ENCODE data around the gene PIAS4. TPM values are rescaled to one million over a fixed set of nuclear protein-coding genes. Genes with fewer than 3 reads are reported as not detected.

The PIAS4 gene
- total RNA-seq, 1 experiment from 2014 or later = 45.9 TPM

DNA sequence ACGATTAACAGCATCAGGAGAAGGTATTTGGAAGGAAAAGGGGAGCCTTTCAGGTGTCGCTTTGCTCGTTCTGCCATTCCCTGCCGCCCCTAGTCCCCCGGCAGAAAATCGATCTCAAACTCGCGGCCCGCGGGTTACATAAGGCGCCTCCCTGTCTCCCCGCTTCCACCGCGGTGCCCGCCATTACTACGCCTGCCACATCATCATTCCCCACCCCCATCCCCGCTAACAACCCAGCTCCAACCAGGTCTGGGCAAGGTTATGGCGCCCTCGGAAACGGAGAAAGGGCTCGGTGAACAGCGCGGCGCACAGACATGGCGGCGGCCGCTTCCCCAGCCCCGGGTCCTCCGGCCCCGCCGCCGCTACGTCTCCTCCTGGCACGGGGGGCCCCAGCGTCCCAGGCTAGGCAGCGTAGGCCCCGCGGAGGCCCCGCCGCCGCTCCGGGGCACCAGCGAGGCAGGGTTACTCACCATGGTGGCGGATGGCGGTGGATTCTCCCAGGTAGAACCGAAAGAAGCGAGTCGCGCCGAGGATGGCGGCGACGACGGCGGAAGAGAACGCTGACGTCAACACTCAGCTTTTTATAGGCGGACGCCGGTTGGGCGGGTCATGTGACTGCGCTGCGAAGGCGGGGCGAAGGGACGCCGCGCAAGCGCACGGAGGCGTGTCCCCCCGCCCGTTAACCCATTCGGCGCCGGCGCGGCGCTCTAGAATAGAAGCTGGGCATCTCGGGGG is 22.5 kb upstream of the PIAS4 start, which contains the start of gene EEF2 (continued):
- TF ChIP-seq, protein P1, sequence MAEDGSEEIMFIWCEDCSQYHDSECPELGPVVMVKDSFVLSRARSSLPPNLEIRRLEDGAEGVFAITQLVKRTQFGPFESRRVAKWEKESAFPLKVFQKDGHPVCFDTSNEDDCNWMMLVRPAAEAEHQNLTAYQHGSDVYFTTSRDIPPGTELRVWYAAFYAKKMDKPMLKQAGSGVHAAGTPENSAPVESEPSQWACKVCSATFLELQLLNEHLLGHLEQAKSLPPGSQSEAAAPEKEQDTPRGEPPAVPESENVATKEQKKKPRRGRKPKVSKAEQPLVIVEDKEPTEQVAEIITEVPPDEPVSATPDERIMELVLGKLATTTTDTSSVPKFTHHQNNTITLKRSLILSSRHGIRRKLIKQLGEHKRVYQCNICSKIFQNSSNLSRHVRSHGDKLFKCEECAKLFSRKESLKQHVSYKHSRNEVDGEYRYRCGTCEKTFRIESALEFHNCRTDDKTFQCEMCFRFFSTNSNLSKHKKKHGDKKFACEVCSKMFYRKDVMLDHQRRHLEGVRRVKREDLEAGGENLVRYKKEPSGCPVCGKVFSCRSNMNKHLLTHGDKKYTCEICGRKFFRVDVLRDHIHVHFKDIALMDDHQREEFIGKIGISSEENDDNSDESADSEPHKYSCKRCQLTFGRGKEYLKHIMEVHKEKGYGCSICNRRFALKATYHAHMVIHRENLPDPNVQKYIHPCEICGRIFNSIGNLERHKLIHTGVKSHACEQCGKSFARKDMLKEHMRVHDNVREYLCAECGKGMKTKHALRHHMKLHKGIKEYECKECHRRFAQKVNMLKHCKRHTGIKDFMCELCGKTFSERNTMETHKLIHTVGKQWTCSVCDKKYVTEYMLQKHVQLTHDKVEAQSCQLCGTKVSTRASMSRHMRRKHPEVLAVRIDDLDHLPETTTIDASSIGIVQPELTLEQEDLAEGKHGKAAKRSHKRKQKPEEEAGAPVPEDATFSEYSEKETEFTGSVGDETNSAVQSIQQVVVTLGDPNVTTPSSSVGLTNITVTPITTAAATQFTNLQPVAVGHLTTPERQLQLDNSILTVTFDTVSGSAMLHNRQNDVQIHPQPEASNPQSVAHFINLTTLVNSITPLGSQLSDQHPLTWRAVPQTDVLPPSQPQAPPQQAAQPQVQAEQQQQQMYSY (CRISPR knock-in tag; IDR thresholded peaks at IDR 0.05) = no peak
- TF ChIP-seq, protein P2, sequence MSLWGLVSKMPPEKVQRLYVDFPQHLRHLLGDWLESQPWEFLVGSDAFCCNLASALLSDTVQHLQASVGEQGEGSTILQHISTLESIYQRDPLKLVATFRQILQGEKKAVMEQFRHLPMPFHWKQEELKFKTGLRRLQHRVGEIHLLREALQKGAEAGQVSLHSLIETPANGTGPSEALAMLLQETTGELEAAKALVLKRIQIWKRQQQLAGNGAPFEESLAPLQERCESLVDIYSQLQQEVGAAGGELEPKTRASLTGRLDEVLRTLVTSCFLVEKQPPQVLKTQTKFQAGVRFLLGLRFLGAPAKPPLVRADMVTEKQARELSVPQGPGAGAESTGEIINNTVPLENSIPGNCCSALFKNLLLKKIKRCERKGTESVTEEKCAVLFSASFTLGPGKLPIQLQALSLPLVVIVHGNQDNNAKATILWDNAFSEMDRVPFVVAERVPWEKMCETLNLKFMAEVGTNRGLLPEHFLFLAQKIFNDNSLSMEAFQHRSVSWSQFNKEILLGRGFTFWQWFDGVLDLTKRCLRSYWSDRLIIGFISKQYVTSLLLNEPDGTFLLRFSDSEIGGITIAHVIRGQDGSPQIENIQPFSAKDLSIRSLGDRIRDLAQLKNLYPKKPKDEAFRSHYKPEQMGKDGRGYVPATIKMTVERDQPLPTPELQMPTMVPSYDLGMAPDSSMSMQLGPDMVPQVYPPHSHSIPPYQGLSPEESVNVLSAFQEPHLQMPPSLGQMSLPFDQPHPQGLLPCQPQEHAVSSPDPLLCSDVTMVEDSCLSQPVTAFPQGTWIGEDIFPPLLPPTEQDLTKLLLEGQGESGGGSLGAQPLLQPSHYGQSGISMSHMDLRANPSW (CRISPR knock-in tag; conservative IDR thresholded peaks at IDR 0.05; ENCODE audit: low read depth) = no peak
- peak; percentile 62; the same call in 1 of the 2 replicates for TF ChIP-seq ZNF671 (CRISPR knock-in tag; IDR thresholded peaks at IDR 0.05)
- TF ChIP-seq OVOL2 (CRISPR knock-in tag; IDR thresholded peaks at IDR 0.05; ENCODE audit: borderline replicate concordance) = no peak
- TF ChIP-seq TCF7 (CRISPR knock-in tag; IDR thresholded peaks at IDR 0.05; ENCODE audit: low read depth) = no peak
- TF ChIP-seq MXD4 (CRISPR knock-in tag; IDR thresholded peaks at IDR 0.05; ENCODE audit: borderline replicate concordance) = no peak
- TF ChIP-seq, protein P3, sequence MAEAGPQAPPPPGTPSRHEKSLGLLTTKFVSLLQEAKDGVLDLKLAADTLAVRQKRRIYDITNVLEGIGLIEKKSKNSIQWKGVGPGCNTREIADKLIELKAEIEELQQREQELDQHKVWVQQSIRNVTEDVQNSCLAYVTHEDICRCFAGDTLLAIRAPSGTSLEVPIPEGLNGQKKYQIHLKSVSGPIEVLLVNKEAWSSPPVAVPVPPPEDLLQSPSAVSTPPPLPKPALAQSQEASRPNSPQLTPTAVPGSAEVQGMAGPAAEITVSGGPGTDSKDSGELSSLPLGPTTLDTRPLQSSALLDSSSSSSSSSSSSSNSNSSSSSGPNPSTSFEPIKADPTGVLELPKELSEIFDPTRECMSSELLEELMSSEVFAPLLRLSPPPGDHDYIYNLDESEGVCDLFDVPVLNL (CRISPR knock-in tag; IDR thresholded peaks at IDR 0.05; ENCODE audit: borderline replicate concordance, low read depth) = peak; percentile 82; the same call in 1 of the 2 replicates
- TF ChIP-seq CREB1 (CRISPR knock-in tag; IDR thresholded peaks at IDR 0.05) = no peak; the same call in 1 of the 2 replicates
- TF ChIP-seq, protein P4, sequence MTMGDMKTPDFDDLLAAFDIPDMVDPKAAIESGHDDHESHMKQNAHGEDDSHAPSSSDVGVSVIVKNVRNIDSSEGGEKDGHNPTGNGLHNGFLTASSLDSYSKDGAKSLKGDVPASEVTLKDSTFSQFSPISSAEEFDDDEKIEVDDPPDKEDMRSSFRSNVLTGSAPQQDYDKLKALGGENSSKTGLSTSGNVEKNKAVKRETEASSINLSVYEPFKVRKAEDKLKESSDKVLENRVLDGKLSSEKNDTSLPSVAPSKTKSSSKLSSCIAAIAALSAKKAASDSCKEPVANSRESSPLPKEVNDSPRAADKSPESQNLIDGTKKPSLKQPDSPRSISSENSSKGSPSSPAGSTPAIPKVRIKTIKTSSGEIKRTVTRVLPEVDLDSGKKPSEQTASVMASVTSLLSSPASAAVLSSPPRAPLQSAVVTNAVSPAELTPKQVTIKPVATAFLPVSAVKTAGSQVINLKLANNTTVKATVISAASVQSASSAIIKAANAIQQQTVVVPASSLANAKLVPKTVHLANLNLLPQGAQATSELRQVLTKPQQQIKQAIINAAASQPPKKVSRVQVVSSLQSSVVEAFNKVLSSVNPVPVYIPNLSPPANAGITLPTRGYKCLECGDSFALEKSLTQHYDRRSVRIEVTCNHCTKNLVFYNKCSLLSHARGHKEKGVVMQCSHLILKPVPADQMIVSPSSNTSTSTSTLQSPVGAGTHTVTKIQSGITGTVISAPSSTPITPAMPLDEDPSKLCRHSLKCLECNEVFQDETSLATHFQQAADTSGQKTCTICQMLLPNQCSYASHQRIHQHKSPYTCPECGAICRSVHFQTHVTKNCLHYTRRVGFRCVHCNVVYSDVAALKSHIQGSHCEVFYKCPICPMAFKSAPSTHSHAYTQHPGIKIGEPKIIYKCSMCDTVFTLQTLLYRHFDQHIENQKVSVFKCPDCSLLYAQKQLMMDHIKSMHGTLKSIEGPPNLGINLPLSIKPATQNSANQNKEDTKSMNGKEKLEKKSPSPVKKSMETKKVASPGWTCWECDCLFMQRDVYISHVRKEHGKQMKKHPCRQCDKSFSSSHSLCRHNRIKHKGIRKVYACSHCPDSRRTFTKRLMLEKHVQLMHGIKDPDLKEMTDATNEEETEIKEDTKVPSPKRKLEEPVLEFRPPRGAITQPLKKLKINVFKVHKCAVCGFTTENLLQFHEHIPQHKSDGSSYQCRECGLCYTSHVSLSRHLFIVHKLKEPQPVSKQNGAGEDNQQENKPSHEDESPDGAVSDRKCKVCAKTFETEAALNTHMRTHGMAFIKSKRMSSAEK (CRISPR knock-in tag; IDR thresholded peaks at IDR 0.05; ENCODE audit: borderline replicate concordance) = no peak
- no peak for TF ChIP-seq ESRRA (CRISPR knock-in tag; IDR thresholded peaks at IDR 0.05; ENCODE audit: borderline replicate concordance)
- TF ChIP-seq SOX15 (CRISPR knock-in tag; IDR thresholded peaks at IDR 0.05) = no peak
- TF ChIP-seq, protein P5, sequence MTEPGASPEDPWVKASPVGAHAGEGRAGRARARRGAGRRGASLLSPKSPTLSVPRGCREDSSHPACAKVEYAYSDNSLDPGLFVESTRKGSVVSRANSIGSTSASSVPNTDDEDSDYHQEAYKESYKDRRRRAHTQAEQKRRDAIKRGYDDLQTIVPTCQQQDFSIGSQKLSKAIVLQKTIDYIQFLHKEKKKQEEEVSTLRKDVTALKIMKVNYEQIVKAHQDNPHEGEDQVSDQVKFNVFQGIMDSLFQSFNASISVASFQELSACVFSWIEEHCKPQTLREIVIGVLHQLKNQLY (CRISPR knock-in tag; IDR thresholded peaks at IDR 0.05) = no peak
- peak; percentile 66 for TF ChIP-seq MYBL2 (CRISPR knock-in tag; IDR thresholded peaks at IDR 0.05)
- TF ChIP-seq, protein P6, sequence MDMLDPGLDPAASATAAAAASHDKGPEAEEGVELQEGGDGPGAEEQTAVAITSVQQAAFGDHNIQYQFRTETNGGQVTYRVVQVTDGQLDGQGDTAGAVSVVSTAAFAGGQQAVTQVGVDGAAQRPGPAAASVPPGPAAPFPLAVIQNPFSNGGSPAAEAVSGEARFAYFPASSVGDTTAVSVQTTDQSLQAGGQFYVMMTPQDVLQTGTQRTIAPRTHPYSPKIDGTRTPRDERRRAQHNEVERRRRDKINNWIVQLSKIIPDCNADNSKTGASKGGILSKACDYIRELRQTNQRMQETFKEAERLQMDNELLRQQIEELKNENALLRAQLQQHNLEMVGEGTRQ (CRISPR knock-in tag; IDR thresholded peaks at IDR 0.05) = peak; percentile 98
- TF ChIP-seq, protein P7, sequence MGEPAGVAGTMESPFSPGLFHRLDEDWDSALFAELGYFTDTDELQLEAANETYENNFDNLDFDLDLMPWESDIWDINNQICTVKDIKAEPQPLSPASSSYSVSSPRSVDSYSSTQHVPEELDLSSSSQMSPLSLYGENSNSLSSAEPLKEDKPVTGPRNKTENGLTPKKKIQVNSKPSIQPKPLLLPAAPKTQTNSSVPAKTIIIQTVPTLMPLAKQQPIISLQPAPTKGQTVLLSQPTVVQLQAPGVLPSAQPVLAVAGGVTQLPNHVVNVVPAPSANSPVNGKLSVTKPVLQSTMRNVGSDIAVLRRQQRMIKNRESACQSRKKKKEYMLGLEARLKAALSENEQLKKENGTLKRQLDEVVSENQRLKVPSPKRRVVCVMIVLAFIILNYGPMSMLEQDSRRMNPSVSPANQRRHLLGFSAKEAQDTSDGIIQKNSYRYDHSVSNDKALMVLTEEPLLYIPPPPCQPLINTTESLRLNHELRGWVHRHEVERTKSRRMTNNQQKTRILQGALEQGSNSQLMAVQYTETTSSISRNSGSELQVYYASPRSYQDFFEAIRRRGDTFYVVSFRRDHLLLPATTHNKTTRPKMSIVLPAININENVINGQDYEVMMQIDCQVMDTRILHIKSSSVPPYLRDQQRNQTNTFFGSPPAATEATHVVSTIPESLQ (CRISPR knock-in tag; IDR thresholded peaks at IDR 0.05) = no peak
- TF ChIP-seq, protein P8, sequence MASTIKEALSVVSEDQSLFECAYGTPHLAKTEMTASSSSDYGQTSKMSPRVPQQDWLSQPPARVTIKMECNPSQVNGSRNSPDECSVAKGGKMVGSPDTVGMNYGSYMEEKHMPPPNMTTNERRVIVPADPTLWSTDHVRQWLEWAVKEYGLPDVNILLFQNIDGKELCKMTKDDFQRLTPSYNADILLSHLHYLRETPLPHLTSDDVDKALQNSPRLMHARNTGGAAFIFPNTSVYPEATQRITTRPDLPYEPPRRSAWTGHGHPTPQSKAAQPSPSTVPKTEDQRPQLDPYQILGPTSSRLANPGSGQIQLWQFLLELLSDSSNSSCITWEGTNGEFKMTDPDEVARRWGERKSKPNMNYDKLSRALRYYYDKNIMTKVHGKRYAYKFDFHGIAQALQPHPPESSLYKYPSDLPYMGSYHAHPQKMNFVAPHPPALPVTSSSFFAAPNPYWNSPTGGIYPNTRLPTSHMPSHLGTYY (CRISPR knock-in tag; IDR thresholded peaks at IDR 0.05) = 0 out of 2 replicates have a peak, but pooled peaks have one; percentile 74
- TF ChIP-seq, protein P9, sequence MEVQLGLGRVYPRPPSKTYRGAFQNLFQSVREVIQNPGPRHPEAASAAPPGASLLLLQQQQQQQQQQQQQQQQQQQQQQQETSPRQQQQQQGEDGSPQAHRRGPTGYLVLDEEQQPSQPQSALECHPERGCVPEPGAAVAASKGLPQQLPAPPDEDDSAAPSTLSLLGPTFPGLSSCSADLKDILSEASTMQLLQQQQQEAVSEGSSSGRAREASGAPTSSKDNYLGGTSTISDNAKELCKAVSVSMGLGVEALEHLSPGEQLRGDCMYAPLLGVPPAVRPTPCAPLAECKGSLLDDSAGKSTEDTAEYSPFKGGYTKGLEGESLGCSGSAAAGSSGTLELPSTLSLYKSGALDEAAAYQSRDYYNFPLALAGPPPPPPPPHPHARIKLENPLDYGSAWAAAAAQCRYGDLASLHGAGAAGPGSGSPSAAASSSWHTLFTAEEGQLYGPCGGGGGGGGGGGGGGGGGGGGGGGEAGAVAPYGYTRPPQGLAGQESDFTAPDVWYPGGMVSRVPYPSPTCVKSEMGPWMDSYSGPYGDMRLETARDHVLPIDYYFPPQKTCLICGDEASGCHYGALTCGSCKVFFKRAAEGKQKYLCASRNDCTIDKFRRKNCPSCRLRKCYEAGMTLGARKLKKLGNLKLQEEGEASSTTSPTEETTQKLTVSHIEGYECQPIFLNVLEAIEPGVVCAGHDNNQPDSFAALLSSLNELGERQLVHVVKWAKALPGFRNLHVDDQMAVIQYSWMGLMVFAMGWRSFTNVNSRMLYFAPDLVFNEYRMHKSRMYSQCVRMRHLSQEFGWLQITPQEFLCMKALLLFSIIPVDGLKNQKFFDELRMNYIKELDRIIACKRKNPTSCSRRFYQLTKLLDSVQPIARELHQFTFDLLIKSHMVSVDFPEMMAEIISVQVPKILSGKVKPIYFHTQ (CRISPR knock-in tag; IDR thresholded peaks at IDR 0.05) = no peak

Measured in WTC11 (cell line).